A673 (cell line): ENCODE results near the gene AGBL4.

ENCODE experiments used
- EZH2 ChIP-seq: fragments of 200-600 bp; sonication (generic); IDR thresholded peaks from 2 replicates; pipeline ENCODE4 v1.6.1; 2017; ENCODE audit warnings: borderline replicate concordance, low read depth, mild to moderate bottlenecking, mixed read lengths, antibody characterized with exemption, low read length; ENCODE audit not compliant: poor library complexity, severe bottlenecking
- TF ChIP-seq, protein P1 (sequence below): fragments of 300-800, 200-600 bp; sonication (generic); conservative IDR thresholded peaks from 2 replicates; pipeline ENCODE4 v1.5.1; 2017; ENCODE audit warnings: low read depth, mild to moderate bottlenecking, antibody characterized with exemption, low read length, moderate library complexity, mixed read lengths

DNA sequence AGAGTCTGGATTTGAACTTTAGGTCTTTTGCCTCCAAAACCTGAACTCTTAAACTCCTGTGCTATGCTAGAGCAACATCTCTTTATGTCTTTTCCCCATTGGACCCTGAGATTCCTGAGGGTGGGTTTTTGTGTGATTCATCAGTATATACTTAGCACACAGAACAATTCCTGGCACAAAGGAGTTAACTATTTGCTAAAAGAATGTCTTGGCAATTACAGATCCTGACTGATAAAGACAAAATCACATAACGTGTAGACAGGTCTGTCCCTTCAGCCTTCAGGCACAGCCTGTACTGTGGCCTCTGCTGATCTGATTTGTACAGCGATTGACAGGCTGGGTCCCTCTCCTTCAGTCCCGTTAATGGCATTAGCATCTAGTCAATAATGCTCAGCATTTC, 1084.7 kb downstream of the AGBL4 start:
- TF ChIP-seq, protein P1, sequence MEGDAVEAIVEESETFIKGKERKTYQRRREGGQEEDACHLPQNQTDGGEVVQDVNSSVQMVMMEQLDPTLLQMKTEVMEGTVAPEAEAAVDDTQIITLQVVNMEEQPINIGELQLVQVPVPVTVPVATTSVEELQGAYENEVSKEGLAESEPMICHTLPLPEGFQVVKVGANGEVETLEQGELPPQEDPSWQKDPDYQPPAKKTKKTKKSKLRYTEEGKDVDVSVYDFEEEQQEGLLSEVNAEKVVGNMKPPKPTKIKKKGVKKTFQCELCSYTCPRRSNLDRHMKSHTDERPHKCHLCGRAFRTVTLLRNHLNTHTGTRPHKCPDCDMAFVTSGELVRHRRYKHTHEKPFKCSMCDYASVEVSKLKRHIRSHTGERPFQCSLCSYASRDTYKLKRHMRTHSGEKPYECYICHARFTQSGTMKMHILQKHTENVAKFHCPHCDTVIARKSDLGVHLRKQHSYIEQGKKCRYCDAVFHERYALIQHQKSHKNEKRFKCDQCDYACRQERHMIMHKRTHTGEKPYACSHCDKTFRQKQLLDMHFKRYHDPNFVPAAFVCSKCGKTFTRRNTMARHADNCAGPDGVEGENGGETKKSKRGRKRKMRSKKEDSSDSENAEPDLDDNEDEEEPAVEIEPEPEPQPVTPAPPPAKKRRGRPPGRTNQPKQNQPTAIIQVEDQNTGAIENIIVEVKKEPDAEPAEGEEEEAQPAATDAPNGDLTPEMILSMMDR: no peak
- TF ChIP-seq EZH2: no peak
